Mucosa of gallbladder (tissue), 1 donor: ENCODE data around the gene TGM6. TPM values are rescaled to one million over a fixed set of nuclear protein-coding genes. Genes with fewer than 3 reads are reported as not detected.

ENCODE experiments used
- total RNA-seq: library from RNA; stranded (reverse); gene quantifications from one replicate; pipeline ENCODE4 v1.2.1, GENCODE V29; 2021
- donor health status: DM: no; HTN: no; CAD: no.

The TGM6 gene
- total RNA-seq, 1 donor from 2014 or later: not detected

Other genes with a start within 250 kb of the TGM6 start
- gene TGM3, start 84.9 kb upstream of the TGM6 start, total RNA-seq: 1.4 TPM
- 85.8 TPM for gene SNRPB, start 89.9 kb downstream of the TGM6 start, total RNA-seq
- 12.3 TPM for gene ZNF343, start 128.0 kb downstream of the TGM6 start, total RNA-seq
- 0.12 TPM for gene TMC2, start 155.7 kb downstream of the TGM6 start, total RNA-seq